Keratinocyte (primary cell): ENCODE results near the gene WSB1.

Experiments used
- EZH2 ChIP-seq: IDR thresholded peaks from one replicate; pipeline ENCODE4 v1.6.1; 2012; ENCODE audit warnings: inconsistent platforms, mild to moderate bottlenecking, low read length, moderate library complexity
- TF ChIP-seq, protein P1 (sequence below), 3 experiments: IDR thresholded peaks in 1 of 3; conservative IDR thresholded peaks in 1 of 3; optimal IDR thresholded peaks in 1 of 3; 2 replicates in 2 of 3; 3 replicates in 1 of 3; pipeline versions ENCODE3 to v1.5.1; 2011; ENCODE audit warnings: low read length in 3 of 3, mild to moderate bottlenecking in 3 of 3, moderate library complexity in 2 of 3, control low read depth in 1 of 3, inconsistent platforms in 1 of 3; ENCODE audit not compliant: insufficient read depth in 2 of 3; ENCODE audit errors: extremely low read depth in 1 of 3

DNA sequence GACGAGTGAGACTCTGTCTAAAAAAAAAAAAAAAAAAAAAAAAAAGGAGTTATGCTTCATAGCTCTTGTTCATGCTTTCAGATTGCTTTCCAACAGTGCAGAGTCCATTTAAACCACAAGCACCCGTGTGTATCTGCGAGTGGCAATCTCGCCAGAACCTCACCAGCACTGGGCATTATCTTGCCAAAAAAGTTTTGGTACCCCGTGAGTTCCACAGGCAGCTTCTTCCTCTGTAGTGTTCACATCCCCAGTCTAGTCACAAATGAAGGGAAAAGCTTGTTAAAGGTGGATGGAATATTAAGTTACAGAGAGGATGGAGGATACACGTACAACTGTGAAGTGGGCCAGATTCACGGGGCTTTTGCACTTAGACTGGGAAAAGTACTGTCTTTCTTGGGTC, 33.5 kb downstream of the WSB1 start:
- TF ChIP-seq, protein P1, sequence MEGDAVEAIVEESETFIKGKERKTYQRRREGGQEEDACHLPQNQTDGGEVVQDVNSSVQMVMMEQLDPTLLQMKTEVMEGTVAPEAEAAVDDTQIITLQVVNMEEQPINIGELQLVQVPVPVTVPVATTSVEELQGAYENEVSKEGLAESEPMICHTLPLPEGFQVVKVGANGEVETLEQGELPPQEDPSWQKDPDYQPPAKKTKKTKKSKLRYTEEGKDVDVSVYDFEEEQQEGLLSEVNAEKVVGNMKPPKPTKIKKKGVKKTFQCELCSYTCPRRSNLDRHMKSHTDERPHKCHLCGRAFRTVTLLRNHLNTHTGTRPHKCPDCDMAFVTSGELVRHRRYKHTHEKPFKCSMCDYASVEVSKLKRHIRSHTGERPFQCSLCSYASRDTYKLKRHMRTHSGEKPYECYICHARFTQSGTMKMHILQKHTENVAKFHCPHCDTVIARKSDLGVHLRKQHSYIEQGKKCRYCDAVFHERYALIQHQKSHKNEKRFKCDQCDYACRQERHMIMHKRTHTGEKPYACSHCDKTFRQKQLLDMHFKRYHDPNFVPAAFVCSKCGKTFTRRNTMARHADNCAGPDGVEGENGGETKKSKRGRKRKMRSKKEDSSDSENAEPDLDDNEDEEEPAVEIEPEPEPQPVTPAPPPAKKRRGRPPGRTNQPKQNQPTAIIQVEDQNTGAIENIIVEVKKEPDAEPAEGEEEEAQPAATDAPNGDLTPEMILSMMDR (optimal IDR thresholded peaks at IDR 0.05 in 1 of 3, IDR thresholded peaks at IDR 0.05 in 1 of 3, conservative IDR thresholded peaks at IDR 0.05 in 1 of 3; ENCODE audit: extremely low read depth in 1 of 3, insufficient read depth in 2 of 3, low read length in 3 of 3), result no peak
- TF ChIP-seq EZH2, result no peak
